B cell (primary cell): ENCODE results near the gene DCDC1. TPM values are rescaled to one million over a fixed set of nuclear protein-coding genes. Genes with fewer than 3 reads are reported as not detected.

Experiments
- ATAC-seq: fragments of 200-7000 bp; cut with Tn5 transposase; one replicate; pipeline ENCODE4 v1.10.0; 2021; ENCODE audit warnings: low read depth, mild to moderate bottlenecking, moderate number of reproducible peaks, moderate library complexity
- CTCF ChIA-PET: fragments of 350-600 bp; sonication (Branson Sonifier 250); formaldehyde crosslinking; loops from one replicate; lab custom pipeline; 2021; ENCODE audit warnings: antibody characterized with exemption, inconsistent platforms; lab: Charles Lee
- POLR2A ChIA-PET: fragments of 350-600 bp; sonication (Branson Sonifier 250); formaldehyde crosslinking; loops from one replicate; lab custom pipeline; 2021; ENCODE audit warnings: antibody characterized with exemption; lab: Charles Lee
- DNase-seq: peaks from one replicate; pipeline ENCODE4 v3.0.0; 2013
- H2AFZ ChIP-seq: 2 replicates; pipeline ENCODE4 v1.6.1; 2012; ENCODE audit warnings: mild to moderate bottlenecking, low read depth, low read length; ENCODE audit not compliant: insufficient read depth, poor library complexity, severe bottlenecking
- H3K27ac ChIP-seq, 2 donors: 1 replicate in 1 of 2; 2 replicates in 1 of 2; pipeline ENCODE4 v1.5.1; 2012 to 2013; ENCODE audit warnings: low read length in 2 of 2, mild to moderate bottlenecking in 2 of 2, moderate library complexity in 1 of 2
- H3K27me3 ChIP-seq, 4 experiments: fragments of 200-600 bp in 1 of 4; sonication (generic) in 1 of 4; replicated peaks in 1 of 4; 1 replicate in 2 of 4; 2 replicates in 2 of 4; pipeline versions ENCODE4 v1.6.1 to v1.7.0; 2013 to 2016; ENCODE audit warnings: low read length in 3 of 4, mild to moderate bottlenecking in 2 of 4, mixed read lengths in 1 of 4, moderate library complexity in 1 of 4; ENCODE audit not compliant: insufficient read depth in 4 of 4, control insufficient read depth in 3 of 4; ENCODE audit errors: control extremely low read depth in 1 of 4
- H3K36me3 ChIP-seq, 2 experiments: replicated peaks in 1 of 2; 1 replicate in 1 of 2; 2 replicates in 1 of 2; pipeline versions ENCODE4 v1.6.1 to v1.7.1; 2013; ENCODE audit warnings: low read length in 1 of 2; ENCODE audit not compliant: insufficient read depth in 2 of 2, control insufficient read depth in 1 of 2; ENCODE audit errors: control extremely low read depth in 1 of 2, extremely low read depth in 1 of 2
- H3K4me1 ChIP-seq, 2 donors: fragments of 200-600 bp in 1 of 2; sonication (generic) in 1 of 2; 1 replicate in 1 of 2; 2 replicates in 1 of 2; pipeline versions ENCODE4 v1.5.1 to v1.6.1; 2013 to 2017; ENCODE audit warnings: low read length in 2 of 2; ENCODE audit not compliant: control insufficient read depth in 2 of 2, insufficient read depth in 2 of 2
- H3K4me2 ChIP-seq: replicated peaks from 2 replicates; pipeline ENCODE3; 2012; ENCODE audit warnings: mild to moderate bottlenecking, low read depth, low read length; ENCODE audit not compliant: poor library complexity, severe bottlenecking
- H3K4me3 ChIP-seq, 5 experiments: fragments of 200-600 bp in 1 of 5; sonication (generic) in 1 of 5; 1 replicate in 3 of 5; 2 replicates in 2 of 5; pipeline versions ENCODE4 v1.5.1 to v1.7.0; 2011 to 2016; ENCODE audit warnings: low read length in 4 of 5, mild to moderate bottlenecking in 4 of 5, low read depth in 2 of 5, control low read depth in 1 of 5, moderate library complexity in 1 of 5; ENCODE audit not compliant: insufficient read depth in 1 of 5; ENCODE audit errors: control extremely low read depth in 1 of 5, extremely low read depth in 1 of 5
- H3K79me2 ChIP-seq: fragments of 200-600 bp; sonication (generic); one replicate; pipeline ENCODE4 v1.6.0; 2016; ENCODE audit warnings: low read length; ENCODE audit not compliant: control insufficient read depth, insufficient read depth
- H3K9ac ChIP-seq: fragments of 200-600 bp; sonication (generic); 2 replicates; pipeline ENCODE4 v1.6.1; 2017; ENCODE audit warnings: mild to moderate bottlenecking, low read length, moderate library complexity
- H3K9me3 ChIP-seq, 3 donors: one replicate each; pipeline versions ENCODE4 v1.6.1 to v1.7.1; 2013; ENCODE audit warnings: low read length in 2 of 3; ENCODE audit not compliant: control insufficient read depth in 2 of 3, insufficient read depth in 1 of 3; ENCODE audit errors: control extremely low read depth in 1 of 3
- H4K20me1 ChIP-seq: 2 replicates; pipeline ENCODE4 v1.6.0; 2012; ENCODE audit warnings: mild to moderate bottlenecking, low read length; ENCODE audit not compliant: insufficient read depth, control insufficient read depth, poor library complexity, severe bottlenecking
- H3K27ac Mint-ChIP-seq: one replicate; pipeline ENCODE4 v1.8.0; 2021; ENCODE audit warnings: mixed read lengths
- H3K27me3 Mint-ChIP-seq: one replicate; pipeline ENCODE4 v1.8.0; 2021; ENCODE audit warnings: mixed read lengths
- H3K4me1 Mint-ChIP-seq: one replicate; pipeline ENCODE4 v1.8.0; 2021; ENCODE audit warnings: mixed read lengths
- H3K4me3 Mint-ChIP-seq: one replicate; pipeline ENCODE4 v1.8.0; 2021; ENCODE audit warnings: mixed read lengths
- H3K9me3 Mint-ChIP-seq: one replicate; pipeline ENCODE4 v1.8.0; 2022; ENCODE audit warnings: mixed read lengths; ENCODE audit not compliant: insufficient read depth
- EZH2 ChIP-seq: IDR thresholded peaks from 2 replicates; pipeline ENCODE4 v1.6.1; 2012; ENCODE audit warnings: borderline replicate concordance, low read depth, mild to moderate bottlenecking, moderate library complexity, low read length; ENCODE audit not compliant: insufficient read depth, poor library complexity, severe bottlenecking
- WGBS: methylation state at CpG from one replicate; pipeline ENCODE4 v1.1.5; 2013; ENCODE audit warnings: missing lambda C conversion rate; ENCODE audit not compliant: insufficient coverage; 5-methylcytosine and 5-hydroxymethylcytosine counted together
- intact Hi-C: fragments of 100-400 bp; cut with micrococcal nuclease; formaldehyde crosslinking; loops from one replicate; pipeline ENCODE4 v1.10.0; 2022
- polyA plus RNA-seq: library from polyadenylated mRNA; depleted of rRNA; stranded (reverse); fragments of >200 nt; gene quantifications from 2 replicates; pipeline ENCODE4 v1.2.3, GENCODE V29; 2012
- total RNA-seq, 2 donors: library from RNA; stranded (reverse); fragments of 120-200 nt in 1 of 2; gene quantifications; 1 replicate in 1 of 2; 2 replicates in 1 of 2; pipeline versions ENCODE4 v1.2.3 to v1.2.4, GENCODE V29; 2013 to 2022
- TF ChIP-seq, protein P1 (sequence below): fragments of 200-600 bp; IDR thresholded peaks from one replicate; pipeline ENCODE4 v1.8.0; 2022; ENCODE audit warnings: antibody characterized with exemption, mild to moderate bottlenecking

Gene DCDC1
- total and polyA plus RNA-seq, 2 donors (not counting 1 experiment from before 2014, with no cell fraction given) = not detected

DNA sequence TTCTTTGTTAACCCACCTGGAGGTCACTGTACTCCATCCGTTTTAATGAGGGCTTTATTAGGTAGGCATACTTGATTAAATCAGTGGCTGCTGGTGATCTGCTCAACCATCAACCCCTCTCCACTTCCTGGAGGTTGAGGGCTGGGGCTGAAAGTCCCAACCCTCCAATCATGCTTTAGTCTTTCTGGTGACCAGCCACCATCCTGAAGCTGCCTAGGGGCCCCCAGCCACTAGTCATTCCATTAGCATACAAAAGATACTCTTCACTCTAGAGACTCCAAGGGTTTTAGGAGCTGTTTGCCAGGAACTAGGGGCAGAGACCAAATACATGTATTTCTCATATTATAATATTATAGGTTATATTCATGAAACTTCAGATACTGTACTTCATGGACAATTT lies 13.6 kb upstream of the DCDC1 start:
- CTCF ChIA-PET = no interaction called here

DNA sequence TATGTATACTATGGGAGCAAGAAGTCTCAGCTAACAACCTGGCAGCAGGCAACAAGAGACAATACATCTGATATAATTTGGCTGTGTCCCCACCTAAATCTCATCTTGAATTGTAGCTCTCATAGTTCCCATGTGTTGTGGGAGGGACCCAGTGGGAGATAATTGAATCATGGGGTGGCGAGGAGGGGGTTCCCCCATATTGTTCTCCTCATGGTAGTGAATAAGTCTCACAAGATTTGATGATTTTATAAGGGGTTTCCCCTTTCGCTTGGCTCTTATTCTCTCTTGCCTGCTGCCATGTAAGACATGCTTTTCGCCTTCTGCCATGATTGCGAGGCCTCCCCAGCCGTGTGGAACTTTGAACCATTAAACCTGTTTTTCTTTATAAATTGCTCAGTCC lies 6.3 kb upstream of the DCDC1 start:
- H3K9ac ChIP-seq = no peak overlapping the region
- Mint-ChIP-seq H3K4me1 (peaks cover 20% of the 10 kb centered on the region), H3K4me3 (no peak overlapping the region), H3K27ac (no peak overlapping the region), H3K27me3 (no peaks in the 10 kb centered on the region), H3K9me3 (no peaks in the 10 kb centered on the region)
- CTCF ChIA-PET = interaction anchor here (1.3 kb wide), 1 partner anchor 22 kb away, joined by 4 read pairs; no protein-coding TSS in a partner anchor
- no peaks in the 10 kb centered on the region for H3K27me3 ChIP-seq
- H3K9me3 ChIP-seq = no peaks in the 10 kb centered on the region
- WGBS = 80% methylated on average over 1 of the region's 5 CpGs
- no peak for DNase-seq
- H3K79me2 ChIP-seq = peaks cover 43% of the 10 kb centered on the region
- H2AFZ ChIP-seq = no peak overlapping the region
- intact Hi-C loops = no loop called here
- H3K4me3 ChIP-seq = no peak overlapping the region
- H3K36me3 ChIP-seq = no peaks in the 10 kb centered on the region
- H3K27ac ChIP-seq = no peak overlapping the region
- TF ChIP-seq EZH2 = no peak
- TF ChIP-seq, protein P1, sequence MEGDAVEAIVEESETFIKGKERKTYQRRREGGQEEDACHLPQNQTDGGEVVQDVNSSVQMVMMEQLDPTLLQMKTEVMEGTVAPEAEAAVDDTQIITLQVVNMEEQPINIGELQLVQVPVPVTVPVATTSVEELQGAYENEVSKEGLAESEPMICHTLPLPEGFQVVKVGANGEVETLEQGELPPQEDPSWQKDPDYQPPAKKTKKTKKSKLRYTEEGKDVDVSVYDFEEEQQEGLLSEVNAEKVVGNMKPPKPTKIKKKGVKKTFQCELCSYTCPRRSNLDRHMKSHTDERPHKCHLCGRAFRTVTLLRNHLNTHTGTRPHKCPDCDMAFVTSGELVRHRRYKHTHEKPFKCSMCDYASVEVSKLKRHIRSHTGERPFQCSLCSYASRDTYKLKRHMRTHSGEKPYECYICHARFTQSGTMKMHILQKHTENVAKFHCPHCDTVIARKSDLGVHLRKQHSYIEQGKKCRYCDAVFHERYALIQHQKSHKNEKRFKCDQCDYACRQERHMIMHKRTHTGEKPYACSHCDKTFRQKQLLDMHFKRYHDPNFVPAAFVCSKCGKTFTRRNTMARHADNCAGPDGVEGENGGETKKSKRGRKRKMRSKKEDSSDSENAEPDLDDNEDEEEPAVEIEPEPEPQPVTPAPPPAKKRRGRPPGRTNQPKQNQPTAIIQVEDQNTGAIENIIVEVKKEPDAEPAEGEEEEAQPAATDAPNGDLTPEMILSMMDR = no peak
- no peaks in the 10 kb centered on the region for H3K4me1 ChIP-seq
- no peak for ATAC-seq
- no peak overlapping the region for H3K4me2 ChIP-seq
- no peaks in the 10 kb centered on the region for H4K20me1 ChIP-seq
- POLR2A ChIA-PET = no interaction called here

More for the DNA sequence above, 13.6 kb upstream of the DCDC1 start:
- Mint-ChIP-seq H3K27me3 (no peaks in the 10 kb centered on the region), H3K27ac (no peak overlapping the region), H3K9me3 (no peaks in the 10 kb centered on the region), H3K4me1 (no peaks in the 10 kb centered on the region), H3K4me3 (no peak overlapping the region)
- no peaks in the 10 kb centered on the region for H3K79me2 ChIP-seq
- H3K4me3 ChIP-seq = no peak overlapping the region
- intact Hi-C loops = no loop called here
- H3K9ac ChIP-seq = no peak overlapping the region
- POLR2A ChIA-PET = no interaction called here
- H3K4me1 ChIP-seq = no peaks in the 10 kb centered on the region
- WGBS = no CpG with 5 or more reads among the region's 1 CpG
- no peaks in the 10 kb centered on the region for H4K20me1 ChIP-seq
- ATAC-seq (no peak), DNase-seq (no peak)
- no peak overlapping the region for H2AFZ ChIP-seq
- H3K27me3 ChIP-seq = no peaks in the 10 kb centered on the region
- TF ChIP-seq, protein P1 = no peak
- TF ChIP-seq EZH2 = no peak
- H3K36me3 ChIP-seq = peaks cover 5 to 6% of the 10 kb centered on the region in 2 experiments
- H3K9me3 ChIP-seq = no peaks in the 10 kb centered on the region
- H3K27ac ChIP-seq = no peak overlapping the region
- H3K4me2 ChIP-seq = no peak overlapping the region
